D721Med (cell line): Measurements from ENCODE around the gene CENPH.
"Not testable (repeated sequence)": the region's sequence is repeated elsewhere in the genome, so short reads cannot be mapped to it uniquely, and the experiment has no call there.

Experiments used
- DNase-seq: peaks from one replicate; pipeline ENCODE4 v3.0.0; 2011; ENCODE audit warnings: low spot score; ENCODE audit not compliant: insufficient read length
- FAIRE-seq: peaks from 2 replicates; lab custom pipeline; 2011; peaks lifted over from hg19 to GRCh38; lab: Jason Lieb, UNC
- TF ChIP-seq, protein P1 (sequence below): IDR thresholded peaks from 2 replicates; pipeline ENCODE4 v1.5.1; 2012; ENCODE audit warnings: mild to moderate bottlenecking, control low read depth; ENCODE audit not compliant: insufficient read depth; ENCODE audit errors: missing control alignments

Gene CENPH

DNA sequence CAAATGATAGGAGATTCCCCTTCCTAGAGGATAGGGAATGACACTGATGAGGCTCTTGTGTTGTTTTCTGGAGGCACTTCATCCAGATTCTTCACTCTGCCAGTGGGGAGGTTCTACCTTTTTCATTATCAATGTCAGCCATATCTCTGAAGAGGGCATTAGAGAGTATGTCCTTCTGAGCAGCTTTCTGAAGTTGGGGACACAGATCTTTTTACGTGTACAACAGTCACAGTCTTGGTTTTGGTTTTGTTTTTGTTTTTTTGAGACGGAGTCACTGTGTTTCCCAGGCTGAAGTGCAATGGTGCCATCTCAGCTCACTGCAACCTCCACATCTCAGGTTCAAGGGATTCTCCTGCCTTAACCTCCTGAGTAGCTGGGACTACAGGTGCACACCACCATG, 22.6 kb downstream of the CENPH start:
- FAIRE-seq (no peak), DNase-seq (no peak)
- TF ChIP-seq, protein P1, sequence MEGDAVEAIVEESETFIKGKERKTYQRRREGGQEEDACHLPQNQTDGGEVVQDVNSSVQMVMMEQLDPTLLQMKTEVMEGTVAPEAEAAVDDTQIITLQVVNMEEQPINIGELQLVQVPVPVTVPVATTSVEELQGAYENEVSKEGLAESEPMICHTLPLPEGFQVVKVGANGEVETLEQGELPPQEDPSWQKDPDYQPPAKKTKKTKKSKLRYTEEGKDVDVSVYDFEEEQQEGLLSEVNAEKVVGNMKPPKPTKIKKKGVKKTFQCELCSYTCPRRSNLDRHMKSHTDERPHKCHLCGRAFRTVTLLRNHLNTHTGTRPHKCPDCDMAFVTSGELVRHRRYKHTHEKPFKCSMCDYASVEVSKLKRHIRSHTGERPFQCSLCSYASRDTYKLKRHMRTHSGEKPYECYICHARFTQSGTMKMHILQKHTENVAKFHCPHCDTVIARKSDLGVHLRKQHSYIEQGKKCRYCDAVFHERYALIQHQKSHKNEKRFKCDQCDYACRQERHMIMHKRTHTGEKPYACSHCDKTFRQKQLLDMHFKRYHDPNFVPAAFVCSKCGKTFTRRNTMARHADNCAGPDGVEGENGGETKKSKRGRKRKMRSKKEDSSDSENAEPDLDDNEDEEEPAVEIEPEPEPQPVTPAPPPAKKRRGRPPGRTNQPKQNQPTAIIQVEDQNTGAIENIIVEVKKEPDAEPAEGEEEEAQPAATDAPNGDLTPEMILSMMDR: no peak

DNA sequence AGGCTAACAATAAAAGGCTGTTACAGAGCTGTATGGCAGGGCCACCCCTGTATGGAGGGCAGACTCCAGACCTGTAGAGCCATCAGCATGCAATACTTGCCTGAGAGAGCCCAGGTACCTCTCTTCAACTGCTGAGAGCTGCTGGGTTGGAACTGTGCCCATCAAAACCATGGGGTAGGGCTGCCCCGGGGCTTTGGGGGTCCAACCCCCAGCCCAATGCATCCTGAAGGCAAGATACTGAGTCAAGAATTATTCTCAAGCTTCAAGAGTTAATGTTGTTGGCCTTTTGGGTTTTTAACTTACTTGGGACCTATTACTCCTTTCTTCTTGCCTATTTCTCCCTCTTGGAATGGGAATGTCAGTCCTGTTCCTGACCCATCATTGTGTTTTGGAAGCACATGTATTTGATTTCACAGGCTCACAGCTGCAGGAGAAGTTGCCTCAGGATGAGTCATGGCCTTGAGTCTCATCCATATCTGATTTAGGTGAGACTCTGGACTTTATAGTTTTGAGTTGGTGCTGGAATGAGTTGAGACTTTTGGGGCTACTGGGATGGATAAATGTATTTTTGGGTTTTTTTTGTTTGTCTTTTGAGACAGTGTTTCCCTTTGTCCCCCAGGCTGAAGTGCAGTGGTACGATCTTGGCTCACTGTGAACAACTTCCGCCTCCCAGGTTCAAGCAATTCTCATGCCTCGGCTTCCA, 24.3 kb downstream of the CENPH start:
- no peak for FAIRE-seq
- DNase-seq: no peak
- TF ChIP-seq, protein P1: no peak

- FAIRE-seq (no peak), DNase-seq (no peak)
- TF ChIP-seq, protein P1: no peak
Measured at GRCh38 chr5:69217151-69217511, 27.7 kb downstream of the CENPH start.

- no peak for FAIRE-seq
- TF ChIP-seq, protein P1: no peak
Measured at GRCh38 chr5:69217548-69218526, 28.5 kb downstream of the CENPH start.

DNA sequence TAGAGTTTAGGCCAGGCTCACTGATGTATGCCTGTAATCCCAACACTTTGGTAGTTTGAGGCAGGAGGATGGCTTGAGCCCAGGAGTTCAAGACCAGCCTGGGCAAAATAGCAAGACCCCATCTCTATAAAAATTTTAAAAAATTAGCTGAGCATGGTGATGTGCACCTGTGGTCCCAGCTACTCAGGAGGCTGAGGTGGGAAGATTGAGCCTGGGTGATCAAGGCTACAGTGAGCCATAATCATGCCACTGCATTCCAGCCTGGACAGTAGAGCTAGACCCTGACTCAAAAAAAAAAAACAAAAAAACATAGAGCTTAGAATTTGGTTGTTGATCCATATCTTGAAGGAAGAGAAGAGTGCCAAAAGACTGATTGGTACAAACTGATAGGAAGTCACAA, 30.6 kb downstream of the CENPH start:
- DNase-seq (no peak), FAIRE-seq (no peak)
- TF ChIP-seq, protein P1: no peak

More at GRCh38 chr5:69217548-69218526, 28.5 kb downstream of the CENPH start:
- DNase-seq: peak; percentile 84

GRCh38 chr5:69220371-69220770, 31.0 kb downstream of the CENPH start:
- DNase-seq, FAIRE-seq: not testable (repeated sequence)

GRCh38 chr5:69220833-69221232, 31.4 kb downstream of the CENPH start:
- FAIRE-seq, DNase-seq: not testable (repeated sequence)

- no peak for DNase-seq
- no peak for FAIRE-seq
- TF ChIP-seq, protein P1: no peak
Measured at GRCh38 chr5:69224520-69224919, 35.1 kb downstream of the CENPH start.
